Inflammatory macrophage treated with lipopolysaccharide for 4 hours (primary cell): Measurements from ENCODE around the gene TCF21.
"Not testable (repeated sequence)": the region's sequence is repeated elsewhere in the genome, so short reads cannot be mapped to it uniquely, and the experiment has no call there.

Source experiments
- DNase-seq: peaks from one replicate; pipeline ENCODE4 v3.0.0-alpha.2; 2020

The TCF21 gene

DNA sequence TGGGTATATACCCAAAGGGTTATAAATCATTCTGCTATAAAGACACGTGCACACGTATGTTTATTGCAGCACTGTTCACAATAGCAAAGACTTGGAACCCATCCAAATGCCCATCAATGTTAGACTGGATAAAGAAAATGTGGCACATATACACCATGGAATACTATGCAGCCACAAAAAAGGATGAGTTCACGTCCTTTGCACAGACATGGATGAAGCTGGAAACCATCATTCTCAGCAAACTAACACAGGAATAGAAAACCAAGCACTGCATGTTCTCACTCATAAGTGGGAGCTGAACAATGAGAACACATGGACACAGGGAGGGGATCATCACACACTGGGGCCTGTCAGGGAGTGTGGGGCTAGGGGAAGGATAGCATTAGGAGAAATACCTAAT lies 47.4 kb downstream of the TCF21 start:
- DNase-seq, result not testable (repeated sequence)

DNA sequence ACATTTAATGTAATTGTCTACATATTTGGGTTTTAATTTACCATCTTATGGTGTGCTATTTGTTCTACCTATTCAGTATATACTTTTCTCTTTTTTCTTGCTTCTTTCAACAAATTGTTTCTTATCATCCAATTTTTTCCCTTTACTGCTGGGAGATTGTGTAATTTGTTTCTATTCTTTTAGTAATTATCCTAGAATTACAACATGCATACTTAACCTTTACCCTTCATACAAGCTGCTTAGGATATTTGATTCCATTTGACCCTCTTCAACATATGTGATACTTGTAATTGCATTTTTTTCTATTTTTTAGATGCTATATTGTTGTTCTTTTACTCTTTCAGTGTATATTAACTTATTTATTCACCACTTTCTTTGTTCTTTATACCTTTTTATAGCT lies 49.0 kb downstream of the TCF21 start:
- no peak for DNase-seq

DNA sequence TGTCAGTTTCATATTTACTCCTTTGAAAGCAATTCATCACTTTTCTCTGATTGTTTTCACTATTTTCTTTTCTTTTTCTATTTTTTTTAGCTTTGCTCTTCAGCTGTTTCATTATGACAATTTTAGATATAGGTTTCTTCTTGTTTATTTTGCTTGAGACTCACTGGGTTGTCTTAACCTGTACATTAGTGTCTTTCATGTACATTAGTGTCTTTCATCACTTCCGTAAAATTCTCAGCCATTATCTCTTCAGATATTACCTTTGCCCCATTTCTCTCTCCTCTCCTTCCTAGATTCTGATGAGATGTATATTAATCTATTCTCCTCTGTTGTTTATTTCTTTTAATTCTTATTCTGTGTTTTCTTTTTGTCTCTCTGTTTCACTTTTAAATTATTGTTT lies 49.6 kb downstream of the TCF21 start:
- no peak for DNase-seq

DNA sequence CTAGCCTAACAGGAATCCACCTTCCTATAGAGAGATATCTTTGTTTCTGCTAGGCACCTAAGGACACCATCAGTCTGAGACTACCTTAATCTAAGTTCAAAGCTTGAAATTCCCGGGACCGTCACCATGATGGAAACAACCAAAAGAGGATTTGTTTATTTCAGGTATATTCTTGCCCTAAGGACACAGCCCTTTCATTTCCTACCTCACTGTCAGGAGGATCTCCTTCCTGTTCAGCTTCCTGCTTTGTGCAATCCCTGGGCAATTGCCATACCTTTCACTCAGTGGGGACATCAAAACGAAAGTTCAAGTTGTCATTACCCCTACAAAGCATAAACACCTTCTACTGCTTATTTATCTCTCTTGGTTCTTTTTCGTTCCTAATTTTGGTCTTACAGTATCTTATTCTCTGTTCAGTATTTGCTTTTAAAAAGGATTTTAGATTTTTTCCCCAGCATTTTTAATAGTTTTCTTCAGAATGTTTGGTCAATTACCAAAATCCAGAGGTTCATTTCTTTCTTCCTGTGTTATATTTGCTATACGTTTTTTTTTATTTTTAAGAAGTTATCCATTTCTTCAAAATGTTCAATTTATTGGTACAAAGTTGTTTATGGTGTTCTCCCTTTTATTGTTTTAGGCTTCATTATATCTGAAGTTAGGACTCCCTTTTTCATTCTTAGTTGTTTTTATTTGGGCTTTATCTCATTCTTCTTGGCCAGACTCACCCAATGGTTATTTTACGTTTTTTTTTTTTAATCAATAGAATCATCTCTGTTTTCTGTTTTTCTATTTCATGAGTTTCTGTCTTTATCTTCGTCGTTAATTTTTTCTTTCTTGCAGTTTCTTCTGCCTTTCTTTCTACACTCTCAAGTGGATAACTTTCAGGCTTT lies 51.1 kb downstream of the TCF21 start:
- DNase-seq, result no peak
